Thoracic aorta (tissue), 2 donors: ENCODE data around the gene FAM117A. TPM values are rescaled to one million over a fixed set of nuclear protein-coding genes. Genes with fewer than 3 reads are reported as not detected.

Experiments used
- ATAC-seq: fragments of 150-250 bp; one replicate; pipeline ENCODE4 v1.8.0; 2017; ENCODE audit warnings: low read depth; ENCODE audit not compliant: insufficient number of reproducible peaks, low FRiP score
- DNase-seq: peaks from one replicate; pipeline ENCODE4 v3.0.0-alpha.2; 2020; ENCODE audit warnings: low spot score
- H3K27ac ChIP-seq, 2 donors: fragments of 200-600 bp; sonication (generic); 1 replicate in 1 of 2; 2 replicates in 1 of 2; pipeline ENCODE4 v1.5.1; 2016; ENCODE audit warnings: mild to moderate bottlenecking in 2 of 2, moderate library complexity in 2 of 2
- H3K27me3 ChIP-seq: fragments of 200-600 bp; sonication (generic); replicated peaks from 2 replicates; pipeline ENCODE4 v1.6.0; 2016; ENCODE audit warnings: mild to moderate bottlenecking; ENCODE audit not compliant: insufficient read depth
- H3K36me3 ChIP-seq: fragments of 200-600 bp; sonication (generic); one replicate; pipeline ENCODE4 v1.5.1; 2016
- H3K4me1 ChIP-seq, 2 donors: fragments of 200-600 bp; sonication (generic); 1 replicate in 1 of 2; 2 replicates in 1 of 2; pipeline versions ENCODE4 v1.5.1 to v1.6.0; 2016; ENCODE audit warnings: low read depth in 2 of 2, mild to moderate bottlenecking in 1 of 2; ENCODE audit not compliant: control insufficient read depth in 1 of 2
- H3K4me3 ChIP-seq: fragments of 200-600 bp; sonication (generic); 2 replicates; pipeline ENCODE4 v1.5.1; 2016; ENCODE audit warnings: mild to moderate bottlenecking
- H3K9me3 ChIP-seq: fragments of 200-600 bp; sonication (generic); 2 replicates; pipeline ENCODE4 v1.5.1; 2016
- total RNA-seq, 2 donors: library from RNA; depleted of rRNA; stranded (reverse); fragments of >200 nt; gene quantifications; one replicate each; pipeline versions ENCODE4 v1.1.0 to v1.2.3, GENCODE V29; 2016
- TF ChIP-seq, protein P1 (sequence below): fragments of 200-600 bp; sonication (generic); IDR thresholded peaks from one replicate; pipeline ENCODE4 v1.5.1; 2019; ENCODE audit warnings: antibody characterized with exemption

The FAM117A gene
- total RNA-seq, 2 donors from 2014 or later: 12.1 to 23.7 TPM

DNA sequence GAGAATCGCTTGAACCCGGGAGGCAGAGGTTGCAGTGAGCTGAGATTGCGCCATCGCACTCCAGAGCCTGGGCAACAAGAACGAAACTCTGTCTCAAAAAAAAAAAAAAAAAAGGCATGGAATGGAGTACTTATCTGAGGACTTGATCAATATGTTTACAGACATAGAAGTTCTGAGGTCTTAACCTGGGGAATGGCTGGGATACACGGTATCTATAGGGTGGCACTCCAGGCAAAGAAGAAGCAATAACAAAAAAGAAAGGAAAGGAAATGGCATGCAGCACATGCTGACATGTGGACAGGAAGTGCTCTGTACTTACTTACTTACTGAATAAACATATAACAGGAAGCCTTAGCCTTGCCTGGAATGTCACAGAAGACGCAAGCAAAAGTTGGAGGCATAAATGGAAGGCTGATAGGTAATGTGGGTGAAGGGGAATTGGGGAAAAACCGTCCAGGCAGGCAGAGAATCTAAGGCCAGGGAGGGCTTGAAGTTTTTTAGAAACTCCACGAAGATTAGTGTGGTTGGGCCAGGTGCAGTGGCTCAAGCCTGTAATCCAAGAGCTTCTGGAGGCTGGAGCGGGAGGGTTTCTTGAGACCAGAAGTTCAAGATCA is 75.9 kb downstream of the FAM117A start:
- no peaks in the 10 kb centered on the region for H3K27me3 ChIP-seq
- H3K36me3 ChIP-seq: no peaks in the 10 kb centered on the region
- peak overlapping the region; percentile 98 for H3K27ac ChIP-seq
- peaks cover 37 to 53% of the 10 kb centered on the region in 2 donors for H3K4me1 ChIP-seq
- H3K9me3 ChIP-seq: no peaks in the 10 kb centered on the region
- DNase-seq: no peak
- peak overlapping the region; percentile 24 for H3K4me3 ChIP-seq
- ATAC-seq: no peak
- TF ChIP-seq, protein P1, sequence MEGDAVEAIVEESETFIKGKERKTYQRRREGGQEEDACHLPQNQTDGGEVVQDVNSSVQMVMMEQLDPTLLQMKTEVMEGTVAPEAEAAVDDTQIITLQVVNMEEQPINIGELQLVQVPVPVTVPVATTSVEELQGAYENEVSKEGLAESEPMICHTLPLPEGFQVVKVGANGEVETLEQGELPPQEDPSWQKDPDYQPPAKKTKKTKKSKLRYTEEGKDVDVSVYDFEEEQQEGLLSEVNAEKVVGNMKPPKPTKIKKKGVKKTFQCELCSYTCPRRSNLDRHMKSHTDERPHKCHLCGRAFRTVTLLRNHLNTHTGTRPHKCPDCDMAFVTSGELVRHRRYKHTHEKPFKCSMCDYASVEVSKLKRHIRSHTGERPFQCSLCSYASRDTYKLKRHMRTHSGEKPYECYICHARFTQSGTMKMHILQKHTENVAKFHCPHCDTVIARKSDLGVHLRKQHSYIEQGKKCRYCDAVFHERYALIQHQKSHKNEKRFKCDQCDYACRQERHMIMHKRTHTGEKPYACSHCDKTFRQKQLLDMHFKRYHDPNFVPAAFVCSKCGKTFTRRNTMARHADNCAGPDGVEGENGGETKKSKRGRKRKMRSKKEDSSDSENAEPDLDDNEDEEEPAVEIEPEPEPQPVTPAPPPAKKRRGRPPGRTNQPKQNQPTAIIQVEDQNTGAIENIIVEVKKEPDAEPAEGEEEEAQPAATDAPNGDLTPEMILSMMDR: no peak

GRCh38 chr17:49681106-49681979 is 82.6 kb downstream of the FAM117A start:
- no peaks in the 10 kb centered on the region for H3K36me3 ChIP-seq
- no peak for ATAC-seq
- TF ChIP-seq, protein P1: no peak
- H3K9me3 ChIP-seq: no peaks in the 10 kb centered on the region
- no peaks in the 10 kb centered on the region for H3K27me3 ChIP-seq
- peaks cover 0 to 5% of the 10 kb centered on the region in 2 donors for H3K4me1 ChIP-seq
- no peak overlapping the region for H3K4me3 ChIP-seq
- no peak for DNase-seq
- peak overlapping the region; percentile 8 to 32 for H3K27ac ChIP-seq

DNA sequence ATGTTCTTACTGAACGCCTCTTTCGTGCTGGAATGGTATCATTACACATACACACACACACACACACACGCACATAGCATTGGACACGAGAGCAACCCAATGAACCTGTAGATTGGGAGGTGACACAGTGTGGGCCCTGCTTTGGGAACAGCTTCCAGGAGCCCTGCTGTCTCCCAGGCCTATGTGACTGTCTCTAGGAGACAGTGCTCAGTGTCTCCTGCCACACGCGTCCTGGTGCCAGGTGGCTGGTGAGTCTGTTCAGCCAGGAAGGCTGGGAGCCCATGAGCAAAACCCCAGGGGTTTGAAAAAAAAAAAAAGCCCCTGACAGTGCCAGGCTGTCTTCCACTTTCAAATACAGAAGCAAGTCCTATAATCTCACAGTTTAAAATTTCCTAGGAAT is 83.6 kb downstream of the FAM117A start:
- Histone ChIP-seq H3K4me1 (peaks cover 8 to 15% of the 10 kb centered on the region in 2 donors), H3K36me3 (no peaks in the 10 kb centered on the region), H3K27ac (peak overlapping the region; percentile 32 to 53), H3K9me3 (no peaks in the 10 kb centered on the region), H3K4me3 (no peak overlapping the region), H3K27me3 (no peaks in the 10 kb centered on the region)
- TF ChIP-seq, protein P1: no peak
- DNase-seq (no peak), ATAC-seq (no peak)

GRCh38 chr17:49677933-49678847 is 85.7 kb downstream of the FAM117A start, which contains the start of gene SPOP:
Gene SPOP (minus strand): TSS chr17:49678097. CDS start chr17:49622810, 55,287 bp downstream.
- DNase-seq (peak; percentile 100), ATAC-seq (peak; percentile 95)
- TF ChIP-seq, protein P1: no peak
- Histone ChIP-seq H3K4me3 (peak within 1 kb of the TSS; percentile 76), H3K9me3 (no peaks in the 10 kb centered on the region), H3K27ac (peak within 1 kb of the TSS; percentile 96 to 97), H3K27me3 (no peaks in the 10 kb centered on the region), H3K36me3 (no peaks in the 10 kb centered on the region), H3K4me1 (peaks cover 27 to 34% of the 10 kb centered on the region in 2 donors)
